ENCODE results near the gene ARHGAP42. TPM values are rescaled to one million over a fixed set of nuclear protein-coding genes. Genes with fewer than 3 reads are reported as not detected.

The ARHGAP42 gene
- total and polyA plus RNA-seq, 3 donors from 2014 or later = 9.8 to 12.1 (median 10.4) TPM

- WGBS, 2 donors = 94 to 95% methylated on average over 6 of the region's 6 CpGs
- H3K27me3 ChIP-seq = no peaks in the 10 kb centered on the region
- H3K4me3 ChIP-seq = no peak overlapping the region
- H3K4me1 ChIP-seq = no peaks in the 10 kb centered on the region
- no peaks in the 10 kb centered on the region for H3K36me3 ChIP-seq (ENCODE audit: low read depth, missing control alignments)
- DNase-seq = no peak
- no peak overlapping the region for H3K27ac ChIP-seq
- H3K9me3 ChIP-seq = no peaks in the 10 kb centered on the region
- TF ChIP-seq CTCF (IDR thresholded peaks at IDR 0.05) (no peak), POLR2A (IDR thresholded peaks at IDR 0.05) (no peak)
- intact Hi-C loops (cut with DNase I; ENCODE audit: low total_unique reads) = no loop called here
These were observed 227.5 kb downstream of the ARHGAP42 start for GRCh38 chr11:100914415-100915110.

GRCh38 chr11:100918551-100919500 is 231.7 kb downstream of the ARHGAP42 start:
- no peak for TF ChIP-seq POLR2A (IDR thresholded peaks at IDR 0.05)
- TF ChIP-seq CTCF (IDR thresholded peaks at IDR 0.05) = no peak
- no peak for DNase-seq
- no peaks in the 10 kb centered on the region for H3K9me3 ChIP-seq
- no peaks in the 10 kb centered on the region for H3K27me3 ChIP-seq
- H3K36me3 ChIP-seq (ENCODE audit: low read depth, missing control alignments) = no peaks in the 10 kb centered on the region
- H3K4me1 ChIP-seq = no peaks in the 10 kb centered on the region
- 58 to 71% methylated on average over 6 of the region's 6 CpGs for WGBS, 2 donors
- no peak overlapping the region for H3K4me3 ChIP-seq
- intact Hi-C loops (cut with DNase I; ENCODE audit: low total_unique reads) = no loop called here
- H3K27ac ChIP-seq = no peak overlapping the region

- no peaks in the 10 kb centered on the region for H3K4me1 ChIP-seq
- intact Hi-C loops (cut with DNase I; ENCODE audit: low total_unique reads) = loop anchor here (10.0 kb wide), 1 partner anchor 336 kb away; no protein-coding TSS in a partner anchor
- H3K27ac ChIP-seq = no peak overlapping the region
- TF ChIP-seq CTCF (IDR thresholded peaks at IDR 0.05) = no peak
- no peak for TF ChIP-seq POLR2A (IDR thresholded peaks at IDR 0.05)
- no peaks in the 10 kb centered on the region for H3K9me3 ChIP-seq
- H3K36me3 ChIP-seq (ENCODE audit: low read depth, missing control alignments) = no peaks in the 10 kb centered on the region
- no peak for DNase-seq
- H3K27me3 ChIP-seq = no peaks in the 10 kb centered on the region
- H3K4me3 ChIP-seq = no peak overlapping the region
These were observed 233.5 kb downstream of the ARHGAP42 start for GRCh38 chr11:100920593-100920992.

- no peaks in the 10 kb centered on the region for H3K36me3 ChIP-seq (ENCODE audit: low read depth, missing control alignments)
- no peaks in the 10 kb centered on the region for H3K9me3 ChIP-seq
- intact Hi-C loops (cut with DNase I; ENCODE audit: low total_unique reads) = loop anchor here (10.0 kb wide), 1 partner anchor 337 kb away; no protein-coding TSS in a partner anchor
- TF ChIP-seq POLR2A (IDR thresholded peaks at IDR 0.05) = no peak
- no peak for TF ChIP-seq CTCF (IDR thresholded peaks at IDR 0.05)
- H3K27me3 ChIP-seq = no peaks in the 10 kb centered on the region
- no peaks in the 10 kb centered on the region for H3K4me1 ChIP-seq
- WGBS, 2 donors = 78 to 97% methylated on average over 5 of the region's 5 CpGs
- no peak overlapping the region for H3K27ac ChIP-seq
- no peak overlapping the region for H3K4me3 ChIP-seq
- DNase-seq = no peak
These were observed 235.0 kb downstream of the ARHGAP42 start for GRCh38 chr11:100922121-100922520.

All from testis (tissue), 3 donors.